Urinary bladder (tissue), 4 donors: ENCODE measurements around the gene SH3PXD2A. TPM values are rescaled to one million over a fixed set of nuclear protein-coding genes. Genes with fewer than 3 reads are reported as not detected.

Experiments used
- DNase-seq: peaks from one replicate; pipeline ENCODE4 v3.0.0-alpha.2; 2015; ENCODE audit errors: extremely low spot score
- H3K27ac ChIP-seq: one replicate; pipeline ENCODE4 v1.5.1; 2013; ENCODE audit warnings: low read depth, mild to moderate bottlenecking, moderate library complexity
- H3K36me3 ChIP-seq: one replicate; pipeline ENCODE4 v1.6.1; 2013; ENCODE audit warnings: mild to moderate bottlenecking, moderate library complexity; ENCODE audit not compliant: insufficient read depth
- H3K4me1 ChIP-seq: one replicate; pipeline ENCODE4 v1.6.1; 2013; ENCODE audit warnings: mild to moderate bottlenecking, moderate library complexity; ENCODE audit not compliant: insufficient read depth
- H3K4me3 ChIP-seq: one replicate; pipeline ENCODE4 v1.5.1; 2013; ENCODE audit warnings: low read depth, low read length
- WGBS: extraction: QIAGEN DNeasy Blood & Tissue Kit; methylation state at CpG from one replicate; pipeline ENCODE4 v1.1.7; 2013; 5-methylcytosine and 5-hydroxymethylcytosine counted together
- polyA plus RNA-seq: library from polyadenylated mRNA; stranded (reverse); fragments of 200-250 nt; gene quantifications from one replicate; pipeline ENCODE4 v1.2.3, GENCODE V29; 2013
- total RNA-seq: library from RNA; depleted of rRNA; stranded (reverse); fragments of >200 nt; gene quantifications from one replicate; pipeline ENCODE4 v1.2.3, GENCODE V29; 2014
- donor health status: healthy with polysubstance abuse.
- donor health status: healthy.

The SH3PXD2A gene, protein sequence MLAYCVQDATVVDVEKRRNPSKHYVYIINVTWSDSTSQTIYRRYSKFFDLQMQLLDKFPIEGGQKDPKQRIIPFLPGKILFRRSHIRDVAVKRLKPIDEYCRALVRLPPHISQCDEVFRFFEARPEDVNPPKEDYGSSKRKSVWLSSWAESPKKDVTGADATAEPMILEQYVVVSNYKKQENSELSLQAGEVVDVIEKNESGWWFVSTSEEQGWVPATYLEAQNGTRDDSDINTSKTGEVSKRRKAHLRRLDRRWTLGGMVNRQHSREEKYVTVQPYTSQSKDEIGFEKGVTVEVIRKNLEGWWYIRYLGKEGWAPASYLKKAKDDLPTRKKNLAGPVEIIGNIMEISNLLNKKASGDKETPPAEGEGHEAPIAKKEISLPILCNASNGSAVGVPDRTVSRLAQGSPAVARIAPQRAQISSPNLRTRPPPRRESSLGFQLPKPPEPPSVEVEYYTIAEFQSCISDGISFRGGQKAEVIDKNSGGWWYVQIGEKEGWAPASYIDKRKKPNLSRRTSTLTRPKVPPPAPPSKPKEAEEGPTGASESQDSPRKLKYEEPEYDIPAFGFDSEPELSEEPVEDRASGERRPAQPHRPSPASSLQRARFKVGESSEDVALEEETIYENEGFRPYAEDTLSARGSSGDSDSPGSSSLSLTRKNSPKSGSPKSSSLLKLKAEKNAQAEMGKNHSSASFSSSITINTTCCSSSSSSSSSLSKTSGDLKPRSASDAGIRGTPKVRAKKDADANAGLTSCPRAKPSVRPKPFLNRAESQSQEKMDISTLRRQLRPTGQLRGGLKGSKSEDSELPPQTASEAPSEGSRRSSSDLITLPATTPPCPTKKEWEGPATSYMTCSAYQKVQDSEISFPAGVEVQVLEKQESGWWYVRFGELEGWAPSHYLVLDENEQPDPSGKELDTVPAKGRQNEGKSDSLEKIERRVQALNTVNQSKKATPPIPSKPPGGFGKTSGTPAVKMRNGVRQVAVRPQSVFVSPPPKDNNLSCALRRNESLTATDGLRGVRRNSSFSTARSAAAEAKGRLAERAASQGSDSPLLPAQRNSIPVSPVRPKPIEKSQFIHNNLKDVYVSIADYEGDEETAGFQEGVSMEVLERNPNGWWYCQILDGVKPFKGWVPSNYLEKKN
- total RNA-seq, result 56.9 TPM
- polyA plus RNA-seq, result 29.6 TPM

DNA sequence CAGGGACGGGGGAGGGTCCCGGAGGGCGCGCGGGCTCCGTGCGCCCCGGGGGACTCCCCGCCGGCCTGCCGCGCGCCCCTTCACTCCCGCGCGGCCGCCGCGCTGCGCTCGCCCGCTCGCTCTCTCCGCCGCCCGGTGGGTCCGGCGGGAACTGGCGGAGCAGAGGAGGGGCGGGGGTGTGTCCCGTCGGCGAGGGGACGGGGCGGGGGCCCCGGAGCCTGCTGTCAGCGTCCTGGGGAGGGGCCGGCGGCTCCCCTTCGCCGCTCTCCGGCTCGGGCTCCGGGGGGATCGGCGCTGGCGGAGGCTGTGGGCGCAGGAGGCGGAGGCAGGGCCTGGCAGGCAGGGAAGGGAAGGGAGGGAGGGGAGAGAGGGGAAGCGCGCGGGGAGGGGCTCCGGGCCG lies at the start of gene SH3PXD2A:
Gene SH3PXD2A, minus strand, starts transcription at position 153 of the 400 bp plus-strand sequence. CDS start 310 bp downstream, outside the sequence.
- Histone ChIP-seq H3K36me3 (no peaks in the 10 kb centered on the region), H3K4me3 (peak within 1 kb of the TSS; percentile 78), H3K27ac (peak within 1 kb of the TSS; percentile 85), H3K4me1 (no peaks in the 10 kb centered on the region)
- no peak for DNase-seq
- WGBS, result 1% methylated on average over 54 of the region's 54 CpGs

DNA sequence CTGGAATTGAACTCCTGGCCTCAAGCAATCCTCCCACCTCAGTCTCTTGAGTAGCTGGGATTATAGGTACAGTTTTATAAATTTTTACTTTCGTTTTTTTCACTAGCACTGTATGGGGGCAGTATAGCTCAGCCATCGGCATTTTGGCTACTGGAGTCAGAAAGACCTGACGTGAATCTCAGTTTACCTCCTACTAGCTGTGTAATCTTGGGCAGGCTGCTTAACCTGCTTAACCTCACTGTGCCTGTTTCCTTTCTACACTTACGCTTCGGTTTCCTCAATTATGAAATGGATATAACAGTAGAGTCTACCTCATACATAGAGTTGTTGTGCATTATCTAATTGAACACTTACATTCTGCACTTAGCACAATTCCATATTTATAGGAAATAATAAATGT lies 45.9 kb upstream of the SH3PXD2A start:
- 79% methylated on average over 5 of the region's 5 CpGs for WGBS
- peaks cover 12% of the 10 kb centered on the region for H3K36me3 ChIP-seq
- no peak overlapping the region for H3K4me3 ChIP-seq
- H3K27ac ChIP-seq, result no peak overlapping the region
- no peak for DNase-seq
- H3K4me1 ChIP-seq, result no peaks in the 10 kb centered on the region

DNA sequence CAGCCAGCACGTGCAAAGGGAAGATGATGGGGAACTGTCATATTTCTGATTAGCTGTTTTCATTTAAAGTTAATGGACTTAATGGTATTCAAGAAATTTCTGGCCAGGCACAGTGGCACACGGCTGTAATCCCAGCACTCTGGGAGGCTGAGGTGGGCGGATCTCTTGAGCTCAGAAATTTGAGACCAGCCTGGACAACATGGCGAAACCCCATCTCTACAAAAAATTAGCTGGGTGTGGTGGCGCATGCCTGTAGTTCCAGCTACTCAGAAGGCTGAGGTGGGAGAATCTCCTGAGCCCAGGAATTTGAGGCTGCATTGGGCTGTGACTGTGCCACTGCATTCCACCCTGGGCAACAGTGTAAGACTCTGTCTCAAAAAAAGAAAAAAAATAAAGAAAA lies 43.9 kb upstream of the SH3PXD2A start:
- H3K27ac ChIP-seq, result no peak overlapping the region
- peaks cover 1% of the 10 kb centered on the region for H3K4me1 ChIP-seq
- no peak for DNase-seq
- peaks cover 12% of the 10 kb centered on the region for H3K36me3 ChIP-seq
- 94% methylated on average over 5 of the region's 5 CpGs for WGBS
- H3K4me3 ChIP-seq, result no peak overlapping the region

DNA sequence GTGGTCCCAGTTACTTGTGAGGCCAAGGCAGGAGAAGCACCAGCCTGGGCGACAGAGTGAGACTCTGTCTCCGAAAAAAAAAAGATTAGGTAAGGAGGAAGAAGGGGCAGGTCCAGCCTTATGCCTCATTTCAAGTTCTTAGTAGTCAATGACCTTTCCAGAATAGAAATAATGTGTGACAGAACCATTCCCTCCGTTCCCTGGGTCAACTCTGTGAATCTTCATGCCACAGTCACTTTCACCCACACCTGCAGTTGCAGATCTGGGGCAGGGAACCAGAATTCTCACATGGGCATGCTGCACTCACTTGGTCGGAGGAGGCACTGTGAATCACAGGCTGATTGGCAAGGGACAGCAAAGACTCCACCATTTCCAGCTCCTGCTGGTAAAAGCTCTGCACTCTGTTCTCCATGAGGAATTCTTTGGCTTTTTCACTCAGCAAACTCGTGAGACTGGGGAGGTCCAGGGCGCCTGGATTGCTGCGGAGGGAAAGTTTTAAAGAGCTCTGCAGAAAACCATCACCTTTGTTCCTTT lies 41.9 kb upstream of the SH3PXD2A start:
- no peak overlapping the region for H3K4me3 ChIP-seq
- H3K27ac ChIP-seq, result no peak overlapping the region
- WGBS, result 85% methylated on average over 7 of the region's 7 CpGs
- peaks cover 4% of the 10 kb centered on the region for H3K4me1 ChIP-seq
- peaks cover 7% of the 10 kb centered on the region for H3K36me3 ChIP-seq
- no peak for DNase-seq

DNA sequence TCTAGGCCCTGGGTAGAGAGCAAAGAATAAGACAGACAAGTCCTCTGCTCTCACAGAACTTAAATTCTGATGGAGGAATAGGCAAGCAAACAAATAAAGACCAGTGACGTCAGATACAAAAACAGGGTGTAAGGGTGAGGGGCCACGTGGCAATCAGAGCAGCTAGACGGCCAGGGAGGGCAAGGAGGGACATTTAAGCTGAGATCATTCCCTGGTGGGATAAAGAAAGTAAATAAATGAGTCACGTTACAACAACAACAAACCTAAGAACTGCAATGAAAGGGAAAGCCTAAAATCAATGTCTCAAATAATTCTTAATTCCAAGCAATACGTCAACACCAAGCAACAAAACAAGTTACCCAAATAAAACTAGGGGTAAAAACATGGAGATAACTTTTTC lies 40.8 kb upstream of the SH3PXD2A start:
- DNase-seq, result no peak
- Histone ChIP-seq H3K4me3 (no peak overlapping the region), H3K36me3 (peaks cover 7% of the 10 kb centered on the region), H3K4me1 (peaks cover 4% of the 10 kb centered on the region), H3K27ac (peak overlapping the region; percentile 68)
- WGBS, result 59% methylated on average over 5 of the region's 5 CpGs

DNA sequence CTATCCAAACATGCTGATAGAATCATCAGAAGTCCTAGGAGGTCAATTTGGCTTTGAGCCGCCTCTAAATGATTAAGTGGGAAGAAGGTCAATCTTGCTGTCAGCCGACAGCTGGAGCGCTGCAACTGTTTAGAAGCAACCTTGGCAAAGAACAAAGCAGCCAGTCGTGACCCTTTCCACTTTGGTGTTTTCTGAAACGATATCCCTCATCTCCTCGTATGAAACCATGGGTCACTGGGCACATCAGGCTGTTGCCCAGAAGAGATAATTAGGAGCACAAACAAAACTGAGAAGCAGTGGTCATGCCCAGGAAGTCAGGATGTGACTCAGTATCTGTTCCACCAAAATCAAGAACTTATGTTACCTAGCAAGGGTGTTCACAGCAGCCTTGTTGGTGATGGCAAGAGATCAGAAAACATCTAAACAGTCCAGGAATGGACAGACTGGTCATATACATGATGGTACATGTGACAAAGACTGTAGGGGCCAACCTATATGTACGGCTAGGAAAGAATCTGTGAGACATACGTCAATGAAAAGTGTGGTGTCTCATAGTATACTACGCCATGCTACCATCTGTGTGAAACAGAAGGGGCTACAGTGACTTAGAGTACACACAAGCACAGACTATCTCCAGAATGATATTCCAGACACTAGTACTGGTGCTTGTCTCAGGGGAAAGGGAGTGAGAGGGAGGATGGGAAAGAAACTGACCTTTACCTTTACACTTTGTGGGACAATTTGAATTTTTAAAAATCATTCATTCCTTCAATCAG lies 40.2 kb upstream of the SH3PXD2A start:
- 54% methylated on average over 9 of the region's 9 CpGs for WGBS
- peak overlapping the region; percentile 68 for H3K27ac ChIP-seq
- H3K4me3 ChIP-seq, result no peak overlapping the region
- H3K36me3 ChIP-seq, result peaks cover 7% of the 10 kb centered on the region
- peaks cover 4% of the 10 kb centered on the region for H3K4me1 ChIP-seq
- DNase-seq, result no peak

DNA sequence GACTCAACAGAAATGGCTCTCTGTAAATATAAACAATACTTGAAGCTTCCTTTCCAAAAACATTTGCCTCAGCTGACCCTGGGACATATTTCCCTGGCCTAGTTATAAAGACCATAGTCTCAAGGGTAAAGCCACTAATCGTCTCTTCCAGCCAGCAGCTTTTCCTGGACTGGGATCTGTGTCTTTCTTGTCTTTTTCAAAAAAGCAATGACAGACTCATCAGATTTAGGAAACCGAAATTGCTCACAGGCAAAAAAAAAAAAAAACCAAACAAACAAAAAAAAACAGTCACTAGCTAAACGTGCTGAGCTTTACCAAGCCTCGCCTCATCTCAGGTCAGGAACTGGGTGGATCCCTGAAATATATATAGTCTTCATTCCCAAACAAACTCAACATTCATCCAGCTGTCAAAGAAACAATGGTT lies 39.1 kb upstream of the SH3PXD2A start:
- H3K4me3 ChIP-seq, result no peak overlapping the region
- no peak for DNase-seq
- WGBS, result 26% methylated on average over 4 of the region's 4 CpGs
- peaks cover 4% of the 10 kb centered on the region for H3K4me1 ChIP-seq
- H3K27ac ChIP-seq, result peak overlapping the region; percentile 68
- H3K36me3 ChIP-seq, result peaks cover 7% of the 10 kb centered on the region

DNA sequence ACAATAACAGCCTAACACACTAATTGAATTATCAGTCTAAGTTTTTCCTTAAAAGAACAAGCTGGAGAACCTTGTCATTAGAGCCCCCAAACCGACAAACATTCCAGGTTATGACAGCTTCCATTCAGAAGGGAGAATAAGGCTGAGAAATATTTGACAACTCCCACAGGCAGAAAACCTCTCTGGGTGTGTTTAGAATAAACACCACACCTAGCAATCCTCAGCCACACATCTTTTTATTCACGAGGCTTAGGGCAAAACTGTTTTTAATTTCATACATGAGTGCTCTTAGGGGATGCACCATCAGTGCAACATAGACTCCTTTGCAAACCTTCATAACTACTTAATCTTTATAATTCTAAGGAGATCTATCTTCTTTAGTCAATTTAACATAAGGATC lies 38.4 kb upstream of the SH3PXD2A start:
- 55% methylated on average over 2 of the region's 2 CpGs for WGBS
- DNase-seq, result no peak
- H3K4me3 ChIP-seq, result no peak overlapping the region
- peaks cover 7% of the 10 kb centered on the region for H3K36me3 ChIP-seq
- H3K27ac ChIP-seq, result peak overlapping the region; percentile 55
- peaks cover 4% of the 10 kb centered on the region for H3K4me1 ChIP-seq

DNA sequence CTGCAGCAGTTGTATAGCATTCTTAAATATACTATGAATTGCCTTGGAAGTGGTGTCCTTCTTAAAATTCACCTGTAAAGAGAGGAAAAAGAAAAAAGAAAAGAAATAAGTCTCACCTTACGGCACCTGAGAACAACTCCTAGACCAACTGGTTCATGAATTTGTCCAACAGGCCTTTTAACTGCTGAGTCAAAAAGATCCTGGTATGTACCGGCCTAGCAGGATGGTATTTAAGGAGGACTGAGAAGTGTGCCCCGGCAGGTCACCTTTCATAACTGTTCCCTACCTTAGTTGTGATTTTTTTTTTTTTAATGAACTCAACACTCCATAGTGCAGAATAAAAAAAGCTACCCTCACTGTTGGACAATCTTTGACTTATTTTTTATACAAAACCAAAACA lies 36.8 kb upstream of the SH3PXD2A start:
- peaks cover 2% of the 10 kb centered on the region for H3K36me3 ChIP-seq
- DNase-seq, result no peak
- H3K4me1 ChIP-seq, result peaks cover 4% of the 10 kb centered on the region
- 95% methylated on average over 3 of the region's 3 CpGs for WGBS
- H3K4me3 ChIP-seq, result no peak overlapping the region
- no peak overlapping the region for H3K27ac ChIP-seq

DNA sequence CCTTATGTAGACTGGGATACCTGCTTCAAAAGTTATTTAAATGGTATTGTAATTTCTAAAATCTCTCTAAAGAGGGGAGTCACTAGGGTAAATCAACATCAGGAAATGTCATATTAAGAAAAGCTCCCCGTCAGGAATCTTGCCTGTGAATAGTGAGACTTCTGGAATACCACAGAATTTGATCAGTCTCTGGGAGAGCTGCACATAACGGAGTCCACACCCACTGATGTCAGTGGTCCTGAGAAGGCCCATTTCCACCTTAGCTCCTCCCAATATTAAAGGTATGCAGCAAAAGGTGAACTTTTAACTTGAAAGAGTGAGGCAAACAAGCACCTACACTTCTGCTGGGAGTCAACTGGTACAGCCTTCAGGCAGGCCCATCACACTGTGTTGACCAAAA lies 35.3 kb upstream of the SH3PXD2A start:
- 86% methylated on average over 2 of the region's 2 CpGs for WGBS
- no peak for DNase-seq
- Histone ChIP-seq H3K4me3 (no peak overlapping the region), H3K36me3 (no peaks in the 10 kb centered on the region), H3K4me1 (peaks cover 2% of the 10 kb centered on the region), H3K27ac (peak overlapping the region; percentile 70)

DNA sequence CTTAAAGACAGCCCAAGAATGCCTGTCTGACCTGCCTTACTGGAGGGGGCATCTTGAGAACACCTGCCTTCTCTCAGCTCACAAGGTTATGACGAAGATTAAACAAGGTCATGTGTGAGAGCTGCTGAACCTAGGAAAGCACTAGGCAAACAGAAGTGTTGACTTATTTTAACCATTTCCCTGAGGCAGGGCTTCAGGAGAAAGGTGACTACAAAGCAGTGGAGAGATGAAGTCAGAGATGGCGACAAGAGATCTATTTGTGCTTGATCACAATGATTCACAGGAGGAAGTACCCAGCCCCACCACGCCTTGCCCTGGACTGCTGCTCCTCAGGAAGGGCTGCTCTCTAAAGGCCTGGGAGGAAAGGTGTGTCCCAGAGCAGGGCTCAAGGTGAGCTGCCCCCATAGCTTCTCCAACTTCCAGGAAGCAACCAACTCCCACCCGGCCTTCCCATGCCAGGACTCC lies 34.9 kb upstream of the SH3PXD2A start:
- 83% methylated on average over 4 of the region's 4 CpGs for WGBS
- Histone ChIP-seq H3K4me1 (peaks cover 2% of the 10 kb centered on the region), H3K4me3 (no peak overlapping the region), H3K27ac (peak overlapping the region; percentile 70), H3K36me3 (no peaks in the 10 kb centered on the region)
- DNase-seq, result no peak

DNA sequence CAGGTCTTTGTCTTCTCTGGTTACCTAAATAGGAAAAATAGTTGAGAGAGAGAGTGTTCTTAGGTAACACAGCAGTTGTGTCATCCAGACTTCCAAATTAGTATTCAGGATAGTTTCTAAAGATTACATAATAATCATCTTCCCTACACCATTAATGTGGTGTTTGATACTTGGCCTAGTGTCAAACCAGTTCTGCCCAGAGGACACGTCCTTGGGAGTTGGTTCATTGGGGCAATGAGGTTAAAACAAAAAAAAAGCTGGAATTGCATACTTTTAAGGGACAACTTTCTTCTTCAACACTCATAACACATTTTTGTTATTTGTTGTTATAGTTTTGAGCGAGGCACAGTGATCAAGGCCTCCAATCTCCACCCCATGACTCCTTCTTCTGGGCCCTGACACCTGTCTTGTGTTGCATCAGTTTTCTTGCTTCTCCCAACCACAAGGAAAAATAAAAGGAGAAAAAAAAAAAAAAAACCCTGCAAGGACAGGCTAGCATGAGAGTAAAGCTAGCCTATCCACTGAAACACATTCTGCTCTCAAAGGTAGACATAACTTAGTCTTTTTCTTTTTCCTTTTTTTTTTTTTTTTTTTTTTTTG lies 33.8 kb upstream of the SH3PXD2A start:
- H3K4me1 ChIP-seq, result peaks cover 2% of the 10 kb centered on the region
- 74% methylated on average over 2 of the region's 2 CpGs for WGBS
- H3K4me3 ChIP-seq, result no peak overlapping the region
- no peak for DNase-seq
- H3K27ac ChIP-seq, result peak overlapping the region; percentile 55
- H3K36me3 ChIP-seq, result no peaks in the 10 kb centered on the region
